Mucosa of descending colon (tissue), 3 donors: ENCODE data around the gene LGALS3BP. TPM values are rescaled to one million over a fixed set of nuclear protein-coding genes. Genes with fewer than 3 reads are reported as not detected.

Experiments
- ATAC-seq: fragments of 200-7000 bp; cut with Tn5 transposase; one replicate; pipeline ENCODE4 v1.9.1; 2020; ENCODE audit warnings: mild to moderate bottlenecking, moderate library complexity
- DNase-seq, 3 donors: peaks; one replicate each; pipeline ENCODE4 v3.0.0-alpha.2; 2020
- H3K36me3 ChIP-seq: fragments of 200-600 bp; one replicate; pipeline ENCODE4 v1.8.0; 2021; ENCODE audit warnings: low read depth, mild to moderate bottlenecking
- H3K4me1 ChIP-seq: fragments of 200-600 bp; one replicate; pipeline ENCODE4 v1.8.0; 2021; ENCODE audit warnings: low read depth, mild to moderate bottlenecking
- H3K4me3 ChIP-seq: fragments of 200-600 bp; one replicate; pipeline ENCODE4 v1.8.0; 2021; ENCODE audit warnings: mild to moderate bottlenecking
- H3K9me3 ChIP-seq: fragments of 200-600 bp; one replicate; pipeline ENCODE4 v1.8.0; 2021; ENCODE audit warnings: mild to moderate bottlenecking
- intact Hi-C, 2 donors: fragments of 100-400 bp; cut with DNase I in 1 of 2; cut with micrococcal nuclease in 1 of 2; formaldehyde crosslinking; loops; one replicate each; pipeline versions ENCODE4 v1.11.0 to v1.11.1; 2022; cut with DNase I, micrococcal nuclease
- total RNA-seq, 3 donors: library from RNA; stranded (reverse); fragmentation: NEBNext Ultra II Directional in 2 of 3; extraction: Animal tissue kit (Norgen Biotek cat#: 25700) in 2 of 3; gene quantifications; one replicate each; pipeline versions ENCODE4 v1.2.1 to v1.2.4, GENCODE V29; 2021 to 2023
- TF ChIP-seq, protein P1 (sequence below): fragments of 200-600 bp; IDR thresholded peaks from one replicate; pipeline ENCODE4 v1.8.0; 2022; ENCODE audit warnings: antibody characterized with exemption, mild to moderate bottlenecking
- donor health status: DM: no; HTN: no; CAD: no; lungs with moderate emphysema.
- donor health status: DM: no; HTN: no; CAD: no.
- donor health status: DM: no; HTN: yes; CAD: no.

The LGALS3BP gene
- total RNA-seq, 3 donors from 2014 or later = 329 to 838 (median 752) TPM

DNA sequence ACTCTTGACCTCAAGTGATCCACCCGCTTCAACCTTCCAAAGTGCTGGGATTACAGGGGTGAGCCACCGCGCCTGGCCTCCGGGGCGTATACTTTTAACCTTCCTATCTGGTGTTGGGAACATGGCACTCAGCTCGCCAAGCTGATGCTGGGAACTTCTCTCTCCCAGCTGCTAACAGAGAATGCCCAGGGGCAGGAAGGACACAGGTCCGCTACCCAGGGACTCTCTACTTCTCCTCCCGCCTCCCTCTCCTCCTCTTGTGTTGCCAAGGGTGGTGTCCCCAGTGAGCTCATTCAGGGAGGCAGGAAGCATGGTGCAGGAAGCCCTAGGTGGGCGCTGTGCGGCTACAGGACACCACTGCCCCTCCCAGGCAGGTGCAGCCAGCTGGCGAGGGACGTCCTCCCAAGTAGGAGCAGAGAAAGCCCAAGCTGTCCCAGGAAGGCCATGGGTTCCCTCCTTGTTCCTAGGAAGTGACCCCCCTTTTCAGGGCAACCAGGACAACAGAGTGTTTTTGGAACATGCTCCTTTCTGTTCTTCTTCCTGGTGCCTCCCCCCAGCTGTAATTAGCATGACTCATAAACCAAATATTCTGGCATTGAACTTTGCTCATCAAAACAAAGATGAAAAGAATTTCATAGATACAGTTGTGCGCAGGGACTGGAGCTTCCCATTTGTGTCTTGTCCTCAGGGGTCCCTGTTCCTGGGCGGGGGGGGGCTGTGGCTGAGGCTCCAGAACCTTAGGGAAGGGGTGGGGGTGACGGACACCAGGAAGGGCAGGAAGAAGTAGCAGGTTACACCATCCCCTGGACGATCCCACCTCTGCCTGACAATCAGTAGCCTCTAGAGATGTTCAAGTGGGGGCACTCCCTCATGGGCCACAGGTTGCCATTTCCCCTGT is 46.9 kb upstream of the LGALS3BP start:
- H3K4me3 ChIP-seq = no peak overlapping the region

DNA sequence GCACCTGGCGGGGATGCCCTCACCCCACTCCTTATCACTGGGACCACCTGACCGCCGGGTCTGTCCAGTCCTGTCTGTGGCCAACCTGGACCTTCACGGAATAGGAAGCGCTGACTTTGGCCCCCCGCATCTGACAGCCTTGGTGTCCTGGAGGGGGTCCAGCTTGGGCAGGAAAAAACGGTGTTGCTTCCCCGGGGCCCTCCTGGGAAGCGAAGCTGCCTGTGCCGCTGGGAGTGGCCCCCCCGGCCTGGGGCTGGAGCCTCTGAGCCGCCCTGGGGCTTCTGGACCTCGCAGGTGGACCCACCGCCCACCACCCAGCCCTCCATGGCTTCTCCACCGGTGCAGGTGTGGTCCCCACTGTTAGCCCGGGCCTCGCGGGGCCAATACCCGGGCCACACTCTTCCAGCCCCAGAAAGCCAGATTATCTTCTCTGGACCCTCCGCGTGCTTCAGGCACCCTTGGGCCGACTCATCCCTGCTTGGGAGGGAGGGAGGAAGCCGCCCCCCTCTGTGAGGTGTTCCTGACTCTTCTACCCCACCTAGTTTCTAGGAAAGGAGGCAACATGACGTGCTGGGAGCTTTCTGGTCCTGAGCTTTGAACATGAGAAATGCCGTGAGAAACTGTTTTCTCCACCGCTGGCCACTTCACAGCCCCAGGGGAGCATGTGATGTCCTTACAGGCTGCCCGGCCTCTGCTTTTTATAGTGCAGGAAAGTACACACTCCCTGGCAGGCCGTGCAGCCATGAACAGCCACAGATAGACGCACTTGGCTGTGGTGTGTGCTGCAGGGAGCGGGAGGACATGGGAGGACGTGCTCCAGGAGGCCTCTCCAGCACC is 45.4 kb upstream of the LGALS3BP start:
- H3K36me3 ChIP-seq = no peaks in the 10 kb centered on the region
- H3K4me1 ChIP-seq = peaks cover 50% of the 10 kb centered on the region
- H3K4me3 ChIP-seq = no peak overlapping the region
- intact Hi-C loops = no loop called here
- ATAC-seq (peak; percentile 46), DNase-seq (peak in 2 of 3 donors; percentile 63 to 67)
- no peaks in the 10 kb centered on the region for H3K9me3 ChIP-seq
- TF ChIP-seq, protein P1, sequence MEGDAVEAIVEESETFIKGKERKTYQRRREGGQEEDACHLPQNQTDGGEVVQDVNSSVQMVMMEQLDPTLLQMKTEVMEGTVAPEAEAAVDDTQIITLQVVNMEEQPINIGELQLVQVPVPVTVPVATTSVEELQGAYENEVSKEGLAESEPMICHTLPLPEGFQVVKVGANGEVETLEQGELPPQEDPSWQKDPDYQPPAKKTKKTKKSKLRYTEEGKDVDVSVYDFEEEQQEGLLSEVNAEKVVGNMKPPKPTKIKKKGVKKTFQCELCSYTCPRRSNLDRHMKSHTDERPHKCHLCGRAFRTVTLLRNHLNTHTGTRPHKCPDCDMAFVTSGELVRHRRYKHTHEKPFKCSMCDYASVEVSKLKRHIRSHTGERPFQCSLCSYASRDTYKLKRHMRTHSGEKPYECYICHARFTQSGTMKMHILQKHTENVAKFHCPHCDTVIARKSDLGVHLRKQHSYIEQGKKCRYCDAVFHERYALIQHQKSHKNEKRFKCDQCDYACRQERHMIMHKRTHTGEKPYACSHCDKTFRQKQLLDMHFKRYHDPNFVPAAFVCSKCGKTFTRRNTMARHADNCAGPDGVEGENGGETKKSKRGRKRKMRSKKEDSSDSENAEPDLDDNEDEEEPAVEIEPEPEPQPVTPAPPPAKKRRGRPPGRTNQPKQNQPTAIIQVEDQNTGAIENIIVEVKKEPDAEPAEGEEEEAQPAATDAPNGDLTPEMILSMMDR = no peak

More for the DNA sequence above, 46.9 kb upstream of the LGALS3BP start:
- ATAC-seq (peak; percentile 73), DNase-seq (peak in 1 of 3 donors; percentile 74)
- H3K9me3 ChIP-seq = no peaks in the 10 kb centered on the region
- H3K4me1 ChIP-seq = peaks cover 41% of the 10 kb centered on the region
- H3K36me3 ChIP-seq = no peaks in the 10 kb centered on the region
- intact Hi-C loops = no loop called here
- TF ChIP-seq, protein P1 = no peak

DNA sequence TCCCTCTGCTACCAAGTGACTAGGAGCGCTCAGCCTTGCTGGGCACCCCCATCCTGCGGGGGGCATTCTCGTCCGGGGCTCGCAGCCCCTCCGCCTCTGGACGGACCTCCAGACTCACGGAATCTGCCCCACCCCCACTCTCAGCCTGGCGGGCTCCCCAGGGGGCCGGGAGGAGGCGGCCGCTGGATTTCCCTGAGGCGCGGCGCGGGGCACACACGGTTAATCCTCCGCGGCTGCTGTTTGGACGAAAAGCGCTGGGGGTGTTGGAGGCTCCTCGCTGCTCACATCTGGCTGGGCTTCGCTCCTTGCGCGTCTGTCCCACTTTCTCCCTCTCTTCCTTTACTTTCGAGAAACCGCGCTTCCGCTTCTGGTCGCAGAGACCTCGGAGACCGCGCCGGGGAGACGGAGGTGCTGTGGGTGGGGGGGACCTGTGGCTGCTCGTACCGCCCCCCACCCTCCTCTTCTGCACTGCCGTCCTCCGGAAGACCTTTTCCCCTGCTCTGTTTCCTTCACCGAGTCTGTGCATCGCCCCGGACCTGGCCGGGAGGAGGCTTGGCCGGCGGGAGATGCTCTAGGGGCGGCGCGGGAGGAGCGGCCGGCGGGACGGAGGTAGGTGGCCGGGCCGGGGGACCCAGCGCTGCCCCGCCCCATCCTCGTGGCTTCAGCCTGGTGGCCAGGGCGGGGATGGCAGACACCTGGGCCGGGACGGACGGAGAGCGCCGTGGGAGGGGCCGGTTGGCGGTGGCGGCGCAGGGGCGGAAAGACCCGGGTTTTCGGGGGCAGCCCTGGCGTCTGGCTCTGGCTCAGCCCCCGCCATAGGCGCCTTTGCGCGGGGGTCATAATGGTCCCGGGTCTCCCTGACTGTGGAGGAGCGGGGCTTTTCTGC is 44.4 kb upstream of the LGALS3BP start, which contains the start of gene C1QTNF1:
Gene C1QTNF1, plus strand, starts transcription at position 284 of the 886 bp plus-strand sequence. CDS start 19,800 bp downstream, outside the sequence.
- intact Hi-C loops = no loop called here
- no peaks in the 10 kb centered on the region for H3K36me3 ChIP-seq
- TF ChIP-seq, protein P1 = peak; percentile 20
- peak; percentile 62 to 84 (median 69) for DNase-seq
- H3K4me3 ChIP-seq = no peak within 1 kb of the TSS
- peaks cover 59% of the 10 kb centered on the region for H3K4me1 ChIP-seq
- ATAC-seq = peak; percentile 53
- no peaks in the 10 kb centered on the region for H3K9me3 ChIP-seq

DNA sequence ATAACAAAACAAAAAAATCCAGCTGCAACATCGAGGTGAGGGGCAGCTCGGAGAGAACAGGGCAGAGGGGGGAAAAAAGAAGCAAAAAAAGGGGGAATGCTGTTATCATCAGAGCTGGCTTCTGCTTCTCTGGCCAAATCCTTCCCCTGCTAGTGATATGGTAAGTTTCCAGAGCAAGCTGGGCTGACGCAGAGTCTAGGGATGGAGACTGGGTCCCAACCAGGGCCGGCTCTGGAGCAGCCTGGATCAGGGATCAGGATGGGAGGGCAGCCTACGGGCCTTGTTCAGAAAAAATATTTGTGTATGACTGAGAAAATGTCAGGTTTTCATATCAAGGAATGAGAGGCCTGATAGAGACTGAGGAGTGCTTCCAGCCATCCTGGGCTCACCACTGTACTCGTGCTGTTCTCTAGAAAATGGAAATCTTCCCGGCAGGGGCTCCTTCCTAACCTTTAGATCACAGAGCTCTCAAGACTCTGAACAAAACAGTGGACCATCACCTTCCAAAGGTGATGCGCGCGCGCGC is 43.5 kb upstream of the LGALS3BP start:
- TF ChIP-seq, protein P1 = no peak
- no peak for ATAC-seq
- Histone ChIP-seq H3K36me3 (no peaks in the 10 kb centered on the region), H3K9me3 (no peaks in the 10 kb centered on the region), H3K4me3 (no peak overlapping the region), H3K4me1 (peaks cover 58% of the 10 kb centered on the region)
- intact Hi-C loops = no loop called here
- no peak for DNase-seq
